Fibroblast of skin of right biceps (primary cell): Measurements from ENCODE around the gene GNG4.

Source experiments
- DNase-seq: peaks from one replicate; pipeline ENCODE4 v3.0.0-alpha.2; 2013

The GNG4 gene

DNA sequence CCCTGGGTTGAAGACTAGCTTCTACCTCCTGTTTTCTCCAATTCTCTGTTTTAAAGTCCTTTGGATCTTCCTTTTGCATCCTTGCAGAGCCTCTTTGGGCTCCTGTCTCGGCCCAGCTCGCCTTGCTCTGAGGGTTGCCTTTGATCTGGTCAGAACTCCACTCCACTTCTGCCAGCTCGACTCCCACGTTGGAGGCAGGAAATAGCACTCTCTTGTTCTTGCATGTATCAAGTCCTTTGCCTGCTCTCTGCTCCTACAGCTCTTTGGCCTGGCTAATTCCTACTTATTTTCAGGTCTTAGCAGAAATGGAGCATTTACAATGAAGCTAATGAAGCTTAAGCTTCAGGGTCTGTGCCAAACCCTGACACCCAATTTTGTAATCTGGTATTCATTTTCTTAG, 124.3 kb downstream of the GNG4 start:
- DNase-seq = no peak

DNA sequence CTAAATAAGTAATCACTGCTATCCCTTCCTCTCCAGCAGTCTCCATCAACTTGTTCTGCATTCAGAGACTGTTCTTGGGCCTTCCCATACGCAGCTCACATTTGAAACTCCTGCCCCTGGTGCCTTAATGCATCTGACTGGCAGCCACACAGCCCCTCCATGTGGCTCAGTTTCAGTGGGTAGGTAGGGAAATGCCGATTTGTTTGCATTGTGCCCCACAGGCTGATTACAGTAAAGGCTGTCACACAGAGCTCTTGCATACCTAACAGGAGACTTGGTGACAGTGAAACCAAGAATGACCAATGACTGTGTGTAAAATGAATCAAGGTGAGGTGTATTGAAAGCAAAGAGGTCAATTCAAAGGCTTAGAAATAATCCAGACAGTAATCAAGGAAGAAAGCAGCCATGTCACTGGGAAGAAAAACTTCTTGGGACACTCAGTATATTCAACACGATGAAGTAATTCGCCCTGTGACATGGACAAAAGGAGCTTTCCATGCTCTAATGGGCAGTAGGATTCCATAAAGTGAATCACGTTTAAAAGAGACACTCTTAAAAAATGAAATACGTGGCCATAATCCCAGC, 132.6 kb downstream of the GNG4 start:
- no peak for DNase-seq

DNA sequence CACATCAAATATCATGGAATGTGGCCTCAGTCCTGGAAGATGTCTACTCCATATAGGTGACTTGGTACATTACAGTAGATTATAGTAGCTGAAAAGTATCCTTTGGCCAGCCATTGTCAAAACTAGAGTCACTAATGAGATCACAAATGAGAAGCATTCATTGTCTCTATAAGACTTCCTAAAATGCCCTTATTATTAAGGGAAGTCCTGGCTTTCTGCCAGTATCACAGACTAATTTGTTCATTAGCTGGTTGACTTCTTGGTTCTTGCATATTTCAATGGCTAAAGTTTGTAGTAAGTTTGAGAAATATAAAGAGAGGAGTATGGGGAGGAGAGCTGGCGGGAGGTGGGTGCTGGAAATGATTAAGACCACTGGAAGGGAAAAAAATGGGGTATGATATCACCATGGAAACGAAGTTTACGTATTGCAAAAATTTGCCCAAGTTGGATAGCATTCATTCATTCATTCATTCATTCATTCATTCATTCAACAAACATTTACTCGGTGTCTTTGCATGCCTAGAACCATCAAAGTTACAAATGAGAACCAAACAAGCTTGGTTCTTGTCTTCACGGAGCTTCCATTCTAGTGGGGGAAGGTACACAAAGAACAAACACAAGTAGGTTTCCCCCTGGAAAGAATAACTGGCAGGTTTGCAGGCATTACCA, 133.6 kb downstream of the GNG4 start:
- no peak for DNase-seq

GRCh38 chr1:235513495-235514366, 135.9 kb downstream of the GNG4 start:
- DNase-seq = peak; percentile 73

DNA sequence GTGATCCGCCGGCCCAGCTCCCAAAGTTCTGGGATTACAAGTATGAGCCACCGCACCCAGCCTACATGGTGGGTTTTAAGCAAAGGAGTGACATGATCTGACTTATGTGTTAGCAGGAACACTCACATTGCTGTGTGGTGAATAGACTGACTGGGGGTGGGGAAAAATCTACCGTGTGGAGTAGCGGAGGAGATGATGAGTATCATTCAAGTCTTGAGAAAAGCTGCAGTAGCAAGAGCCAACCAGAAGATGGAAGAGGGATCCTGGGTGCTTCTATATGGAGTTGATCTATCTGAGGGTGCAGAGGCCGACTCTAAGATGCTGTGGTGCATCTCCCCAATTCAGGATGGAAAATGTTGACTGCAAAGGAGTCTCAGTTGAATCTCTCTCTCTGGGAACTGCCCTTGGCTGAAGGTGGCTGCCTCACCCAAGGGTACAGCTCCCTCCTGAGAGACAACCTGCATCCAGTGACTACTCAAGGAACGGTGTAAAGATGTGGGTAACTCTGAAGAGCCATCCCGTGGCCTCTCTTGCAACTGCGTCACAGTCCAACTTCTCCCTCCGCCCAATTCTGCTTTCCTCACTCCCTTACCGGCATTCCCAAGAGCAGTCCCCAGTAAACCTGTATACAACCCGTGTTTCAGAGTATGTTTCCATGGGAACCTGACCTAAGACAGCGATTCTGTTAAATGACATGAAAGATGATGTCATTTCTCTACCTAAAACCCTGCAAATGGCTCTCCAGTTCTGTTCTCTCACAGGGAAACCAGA, 137.9 kb downstream of the GNG4 start:
- DNase-seq = peak; percentile 81

DNA sequence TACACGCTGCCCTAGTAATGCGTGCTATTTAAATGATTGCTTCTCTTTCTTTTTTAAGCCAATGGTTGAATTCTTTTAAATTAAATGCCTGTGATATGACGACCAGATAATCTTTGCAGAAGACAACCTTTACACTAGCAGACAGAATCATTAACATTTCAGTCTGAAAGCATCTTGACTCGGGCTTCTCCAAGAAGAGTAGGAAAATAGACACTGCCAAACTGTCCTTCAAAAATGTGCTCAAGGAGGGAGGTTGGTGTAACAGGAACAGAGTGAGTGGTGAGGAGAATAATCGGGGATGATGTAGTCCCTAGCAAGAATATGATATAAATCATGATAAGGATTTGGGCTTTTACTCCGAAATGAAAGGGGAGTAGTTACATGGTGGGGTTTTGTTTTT, 138.8 kb downstream of the GNG4 start:
- DNase-seq = no peak

DNA sequence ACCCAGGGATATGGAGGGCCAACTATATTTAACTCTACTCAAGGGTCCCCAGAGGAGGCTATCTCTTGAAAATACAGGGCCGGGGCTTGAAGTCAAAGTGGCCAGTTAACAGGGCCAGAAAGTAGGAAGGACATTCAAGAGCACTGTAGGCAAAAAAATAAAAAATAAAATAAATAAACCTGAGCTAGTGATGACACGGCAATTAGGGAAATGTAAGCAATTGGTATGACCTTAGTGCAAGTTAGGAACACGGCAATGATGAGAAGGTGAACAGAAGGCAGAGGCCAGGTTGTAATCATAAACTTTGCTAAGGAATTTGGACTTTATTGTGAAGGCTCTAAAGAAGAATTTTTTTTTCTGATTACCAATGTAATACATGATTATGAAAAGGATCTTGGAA, 142.0 kb downstream of the GNG4 start:
- no peak for DNase-seq

DNA sequence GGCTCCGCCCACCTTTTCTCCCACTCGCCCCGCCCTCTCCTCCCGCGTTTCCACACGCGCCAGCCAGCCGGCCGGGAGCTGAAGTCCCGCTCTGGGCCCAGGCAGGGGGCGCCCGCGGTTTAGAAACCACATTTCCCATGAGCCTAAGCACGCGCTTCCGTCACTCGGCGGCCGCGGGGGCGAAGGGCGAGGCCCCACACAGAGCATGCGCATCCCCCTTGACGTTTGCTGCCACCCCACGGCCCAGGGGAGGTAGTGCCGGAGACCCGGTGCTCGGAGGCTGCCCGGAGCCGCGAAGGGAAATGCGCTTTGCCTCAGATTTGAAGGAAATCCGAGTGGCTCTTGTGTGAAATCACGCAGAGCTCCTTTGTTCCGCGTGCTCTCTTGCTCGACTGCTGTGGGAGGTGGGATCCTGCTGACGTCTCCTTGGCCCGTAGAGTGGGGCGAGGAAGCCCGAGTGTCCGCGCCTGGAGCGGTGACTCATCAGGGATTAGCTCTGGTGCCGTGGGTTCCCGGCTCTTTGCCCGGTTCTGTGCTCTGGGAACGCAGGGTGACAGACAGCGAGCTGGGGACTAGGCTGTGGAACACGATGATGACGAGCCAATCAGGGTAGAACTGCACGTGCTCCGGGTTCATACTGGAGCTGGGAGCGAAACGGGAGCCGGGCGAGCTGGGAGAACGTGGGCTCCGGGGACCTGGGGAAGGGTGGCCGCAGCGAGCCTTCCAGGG, 144.9 kb downstream of the GNG4 start:
- peak; percentile 99 for DNase-seq

DNA sequence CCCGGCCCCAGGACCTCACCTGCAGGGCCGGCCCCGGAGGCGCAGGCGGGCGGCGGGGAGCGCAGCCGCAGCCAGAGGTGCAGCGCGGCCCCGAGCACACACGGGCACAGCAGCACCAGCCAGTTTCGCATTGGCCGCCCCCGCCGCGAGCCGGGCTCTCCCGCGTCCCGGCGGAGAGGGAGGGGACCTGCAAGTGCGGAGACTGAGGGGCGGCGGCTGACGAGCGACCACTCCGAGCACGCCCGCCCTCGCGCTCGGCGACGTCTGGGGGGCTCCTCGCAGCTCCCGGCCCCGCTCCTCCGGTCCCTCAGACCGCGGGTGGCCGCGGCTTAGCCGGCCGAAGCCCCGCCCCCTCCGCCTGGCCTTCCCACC, 145.5 kb downstream of the GNG4 start, which contains the start of gene B3GALNT2:
B3GALNT2 (minus strand) TSS at position 331 of the 372 bp plus-strand sequence; CDS start at position 131, 200 bp downstream.
- DNase-seq = no peak

DNA sequence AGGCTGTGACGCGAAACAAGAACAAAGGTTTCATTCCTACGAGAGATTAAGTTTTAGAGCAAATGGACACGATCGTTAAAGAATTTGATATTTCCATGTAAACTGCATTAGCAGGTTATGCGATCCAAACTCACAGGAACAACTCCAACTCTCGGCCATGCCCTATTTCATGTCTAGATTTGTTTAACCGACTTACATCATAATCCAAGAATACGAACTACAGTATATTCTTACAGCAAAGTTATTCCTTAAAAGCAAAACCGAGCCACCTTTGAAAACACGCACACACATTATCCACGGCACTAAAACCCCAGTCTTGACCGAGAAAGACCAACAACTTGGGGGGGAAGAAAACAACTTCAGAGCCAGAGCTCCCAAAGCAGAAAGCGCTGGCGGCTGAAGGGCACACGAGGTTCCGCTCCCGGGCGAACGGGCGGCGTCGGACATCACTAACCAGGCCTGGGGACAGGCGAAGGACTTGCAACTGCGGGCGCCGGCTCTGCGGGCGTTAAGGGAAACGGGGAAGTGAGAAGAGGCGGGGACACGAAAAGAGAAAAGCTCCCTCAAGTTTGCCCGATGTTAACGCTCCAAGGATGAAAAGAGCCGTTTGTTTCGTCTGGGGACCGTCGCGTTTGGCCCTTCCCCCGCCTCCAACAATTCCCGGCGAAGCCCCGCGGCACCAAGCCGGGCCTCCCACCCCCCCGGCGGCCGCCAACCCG, 146.0 kb downstream of the GNG4 start:
- DNase-seq = peak; percentile 49

DNA sequence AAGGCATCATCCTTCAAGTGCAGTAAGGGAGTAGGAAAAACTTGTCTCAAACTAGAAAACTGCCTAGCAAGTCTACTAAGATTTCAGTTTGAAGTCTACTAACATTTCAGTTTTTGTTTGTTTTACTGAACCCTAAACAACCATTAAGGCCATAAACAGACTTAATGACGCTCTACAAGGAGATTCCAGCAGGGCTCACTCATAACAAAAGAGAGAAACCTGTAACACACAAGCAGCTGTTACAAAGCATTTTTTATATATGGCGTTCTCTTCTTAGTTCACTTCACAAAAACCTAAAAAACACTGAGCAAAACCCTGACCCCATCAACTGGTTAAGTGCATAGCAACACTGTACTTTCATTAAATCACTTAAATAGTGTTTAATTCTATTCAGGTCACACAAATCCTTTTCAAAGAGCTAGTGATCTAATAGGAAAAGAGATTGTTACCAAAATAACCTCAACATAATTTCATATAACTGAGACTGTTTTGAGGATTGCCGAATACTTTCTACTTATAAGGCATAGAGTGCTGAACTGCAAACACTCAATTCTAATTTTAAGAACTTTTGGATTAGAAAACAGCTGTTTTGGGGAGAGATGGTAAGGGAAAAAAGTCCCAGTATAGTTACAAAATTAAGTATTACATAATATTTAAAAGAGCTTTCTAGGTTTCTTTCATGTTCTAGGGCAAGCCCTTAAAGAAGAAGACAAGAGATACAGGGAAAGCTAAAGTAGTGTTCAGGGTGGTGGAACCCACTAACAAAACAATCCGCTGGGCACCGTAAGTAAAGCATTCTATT, 146.8 kb downstream of the GNG4 start:
- DNase-seq = peak; percentile 10

DNA sequence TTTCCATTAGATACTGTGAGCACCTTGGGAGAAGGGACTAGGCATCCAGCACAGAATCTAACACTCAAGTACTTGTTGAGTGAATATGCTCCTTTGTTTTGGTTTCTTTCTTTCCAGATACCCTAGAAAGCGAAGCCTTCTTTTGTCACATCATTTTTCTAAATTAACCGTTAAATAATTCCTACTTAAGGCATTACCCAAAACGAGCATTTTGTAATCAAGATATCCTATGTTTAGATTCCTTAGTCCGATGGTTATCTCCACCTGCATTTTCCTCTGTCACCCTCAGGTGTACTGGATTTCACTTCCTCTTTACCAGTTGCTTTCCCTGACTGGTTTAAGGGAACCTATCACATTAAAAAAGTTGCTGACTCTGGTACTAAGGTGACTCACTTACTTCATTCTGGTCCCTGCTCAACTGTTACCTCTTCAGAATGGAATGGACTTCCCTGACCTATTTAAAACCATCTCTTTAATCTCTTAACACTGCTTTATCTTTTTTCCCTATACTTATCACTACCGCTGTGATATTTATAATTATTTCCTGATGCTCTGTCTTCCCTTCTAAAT, 148.5 kb downstream of the GNG4 start:
- peak; percentile 52 for DNase-seq
